Endothelial cell of umbilical vein (primary cell): ENCODE measurements around the gene GCDH. TPM values are rescaled to one million over a fixed set of nuclear protein-coding genes. Genes with fewer than 3 reads are reported as not detected.

ENCODE experiments used
- BruUV-seq: library from RNA; stranded (reverse); fragments of 400-500 nt; replicated peaks from 2 replicates; lab custom pipeline; 2021; lab: Mats Ljungman, UMichigan
- CTCF ChIA-PET: fragments of 300-600, 350-600 bp; sonication (Branson Sonifier 250); formaldehyde crosslinking; loops from one replicate; lab custom pipeline; 2021; ENCODE audit warnings: antibody characterized with exemption, inconsistent platforms; lab: Charles Lee
- POLR2A ChIA-PET: fragments of 300-600, 350-600 bp; sonication (Branson Sonifier 250); formaldehyde crosslinking; loops from one replicate; lab custom pipeline; 2021; ENCODE audit warnings: antibody characterized with exemption, inconsistent platforms; lab: Charles Lee
- DNase-seq: peaks from one replicate; pipeline ENCODE4 v3.0.0-alpha.2; 2011; ENCODE audit warnings: low read depth, low spot score
- FAIRE-seq: peaks from 2 replicates; lab custom pipeline; 2011; peaks lifted over from hg19 to GRCh38; lab: Jason Lieb, UNC
- H2AFZ ChIP-seq: 2 replicates; pipeline ENCODE4 v1.6.0; 2012; ENCODE audit warnings: low read depth, low read length, control low read depth, inconsistent platforms
- H3K27ac ChIP-seq: 2 replicates; pipeline ENCODE4 v1.5.1; 2011; ENCODE audit warnings: low read depth, mild to moderate bottlenecking, control low read depth, low read length, moderate library complexity; ENCODE audit not compliant: insufficient read depth
- H3K27me3 ChIP-seq, 2 experiments: 2 replicates each; pipeline versions ENCODE4 v1.6.0 to v1.6.1; 2011; ENCODE audit warnings: low read length in 2 of 2, mixed read lengths in 1 of 2; ENCODE audit not compliant: control insufficient read depth in 2 of 2, insufficient read depth in 2 of 2
- H3K36me3 ChIP-seq, 2 experiments: 2 replicates in 1 of 2; 3 replicates in 1 of 2; pipeline ENCODE4 v1.5.1; 2011; ENCODE audit warnings: low read length in 2 of 2, mild to moderate bottlenecking in 1 of 2, moderate library complexity in 1 of 2; ENCODE audit not compliant: control insufficient read depth in 2 of 2, insufficient read depth in 2 of 2; ENCODE audit errors: extremely low read depth in 1 of 2
- H3K4me1 ChIP-seq: 3 replicates; pipeline ENCODE4 v1.5.1; 2011; ENCODE audit warnings: mild to moderate bottlenecking, low read length; ENCODE audit not compliant: control insufficient read depth, insufficient read depth; ENCODE audit errors: extremely low read depth
- H3K4me2 ChIP-seq: 2 replicates; pipeline ENCODE4 v1.6.1; 2011; ENCODE audit warnings: low read length, control low read depth, mixed read lengths; ENCODE audit not compliant: insufficient read depth
- H3K4me3 ChIP-seq, 3 experiments: fragments of 200-600 bp in 1 of 3; sonication (generic), shearing (Covaris generic) in 1 of 3; replicated peaks in 1 of 3; 2 replicates each; pipeline ENCODE4 v1.5.1; 2011 to 2016; ENCODE audit warnings: control low read depth in 3 of 3, low read length in 3 of 3, mild to moderate bottlenecking in 2 of 3, inconsistent platforms in 1 of 3, low read depth in 1 of 3, moderate library complexity in 1 of 3; ENCODE audit not compliant: insufficient read depth in 1 of 3
- H3K79me2 ChIP-seq: 2 replicates; pipeline ENCODE4 v1.6.0; 2012; ENCODE audit warnings: low read length, inconsistent platforms; ENCODE audit not compliant: control insufficient read depth, insufficient read depth
- H3K9ac ChIP-seq: replicated peaks from 2 replicates; pipeline ENCODE3; 2011; ENCODE audit warnings: low read length, control low read depth; ENCODE audit not compliant: insufficient read depth; ENCODE audit errors: extremely low read depth
- H3K9me1 ChIP-seq: replicated peaks from 3 replicates; pipeline ENCODE4 v1.6.0; 2011; ENCODE audit warnings: mild to moderate bottlenecking, low read length; ENCODE audit not compliant: control insufficient read depth, insufficient read depth; ENCODE audit errors: extremely low read depth
- H3K9me3 ChIP-seq: replicated peaks from 2 replicates; pipeline ENCODE4 v1.5.1; 2012; ENCODE audit warnings: low read length, inconsistent platforms; ENCODE audit not compliant: control insufficient read depth, insufficient read depth
- H4K20me1 ChIP-seq: replicated peaks from 2 replicates; pipeline ENCODE3; 2011; ENCODE audit warnings: mild to moderate bottlenecking, low read length; ENCODE audit not compliant: control insufficient read depth, insufficient read depth; ENCODE audit errors: extremely low read depth
- EZH2 ChIP-seq: IDR thresholded peaks from 2 replicates; pipeline ENCODE4 v1.6.1; 2012; ENCODE audit warnings: borderline replicate concordance, low read depth, mild to moderate bottlenecking, moderate library complexity, low read length, inconsistent platforms; ENCODE audit not compliant: severe bottlenecking
- FOS ChIP-seq: IDR thresholded peaks from 2 replicates; pipeline ENCODE4 v1.6.1; 2011; ENCODE audit warnings: mild to moderate bottlenecking, low read length, moderate library complexity, borderline replicate concordance; ENCODE audit not compliant: insufficient read depth
- GATA2 ChIP-seq: IDR thresholded peaks from 2 replicates; pipeline ENCODE4 v1.7.0; 2011; ENCODE audit warnings: low read depth, mild to moderate bottlenecking, moderate library complexity, mixed read lengths, low read length; ENCODE audit not compliant: insufficient read length, insufficient read depth
- JUN ChIP-seq: IDR thresholded peaks from 2 replicates; pipeline ENCODE4 v1.6.1; 2011; ENCODE audit warnings: borderline replicate concordance, low read depth; ENCODE audit not compliant: insufficient read length, insufficient read depth
- MYC ChIP-seq: IDR thresholded peaks from one replicate; pipeline ENCODE4 v1.6.1; 2011; ENCODE audit warnings: mild to moderate bottlenecking, low read depth, low read length
- POLR2A ChIP-seq: IDR thresholded peaks from 2 replicates; pipeline ENCODE4 v1.6.1; 2012; ENCODE audit warnings: low read depth, mild to moderate bottlenecking, control low read depth, low read length
- POLR2AphosphoS5 ChIP-seq: IDR thresholded peaks from 2 replicates; pipeline ENCODE4 v1.6.1; 2012; ENCODE audit warnings: low read depth, mild to moderate bottlenecking, control low read depth, low read length, moderate library complexity; ENCODE audit not compliant: insufficient read depth
- dilution Hi-C: fragments of 300-500 bp; cut with MboI; formaldehyde crosslinking; loops from one replicate; pipeline ENCODE4 v1.15.0; 2019; ENCODE audit warnings: low sequenced_read_pairs; ENCODE audit not compliant: extremely low pct_ligation_motif_present
- intact Hi-C: fragments of 100-400 bp; cut with micrococcal nuclease; formaldehyde crosslinking; loops from one replicate; pipeline ENCODE4 v1.10.0; 2022
- polyA plus RNA-seq, 4 experiments: library from polyadenylated mRNA; depleted of rRNA in 3 of 4; stranded (reverse) in 3 of 4; unstranded in 1 of 4; fragments of >200 nt; gene quantifications; 2 replicates each; pipeline versions ENCODE4 v1.2.1 to v1.2.3, GENCODE V29; 2011 to 2012; ENCODE audit warnings: missing spikeins in 1 of 4
- total RNA-seq: library from RNA; stranded (reverse); gene quantifications from 2 replicates; pipeline ENCODE4 v1.2.3, GENCODE V29; 2021
- TF ChIP-seq, protein P1 (sequence below): IDR thresholded peaks from 2 replicates; pipeline ENCODE4 v1.6.1; 2011; ENCODE audit not compliant: insufficient read depth, insufficient read length
- TF ChIP-seq, protein P2 (sequence below), 2 donors: IDR thresholded peaks; 1 replicate in 1 of 2; 2 replicates in 1 of 2; pipeline ENCODE4 v1.5.1; 2011; ENCODE audit warnings: low read length in 2 of 2, mild to moderate bottlenecking in 2 of 2, moderate library complexity in 2 of 2, control low read depth in 1 of 2, inconsistent platforms in 1 of 2, low read depth in 1 of 2; ENCODE audit not compliant: insufficient read depth in 1 of 2; ENCODE audit errors: extremely low read depth in 1 of 2

Gene GCDH
- total and polyA plus RNA-seq, 2 donors (not counting 3 experiments of a cell fraction or from before 2014, with no cell fraction given), result 27.3 to 35.8 TPM

DNA sequence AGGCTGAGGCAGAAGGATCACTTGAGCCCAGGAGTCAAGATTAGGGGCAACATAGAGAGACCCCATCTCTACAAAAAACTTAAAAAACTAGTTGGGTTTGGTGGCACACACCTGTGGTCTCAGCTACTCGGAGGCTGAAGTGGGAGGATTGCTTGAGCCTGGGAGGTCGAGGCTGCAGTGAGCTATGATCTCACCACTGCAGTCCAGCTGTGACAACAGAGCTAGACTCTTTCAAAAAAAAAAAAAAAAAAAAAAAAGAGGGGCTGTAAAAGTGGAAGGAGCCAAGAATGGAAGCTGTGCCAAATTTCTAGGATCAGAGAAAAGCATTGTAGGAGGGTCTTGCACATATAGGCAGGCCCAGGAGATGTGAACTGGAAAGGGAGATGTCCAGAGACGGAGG is 19.3 kb upstream of the GCDH start:
- Histone ChIP-seq H3K4me2 (no peak overlapping the region), H3K4me3 (no peak overlapping the region), H3K36me3 (no peaks in the 10 kb centered on the region), H4K20me1 (no peaks in the 10 kb centered on the region), H3K79me2 (no peaks in the 10 kb centered on the region), H2AFZ (no peak overlapping the region), H3K9me3 (no peaks in the 10 kb centered on the region), H3K9me1 (no peaks in the 10 kb centered on the region), H3K27me3 (no peaks in the 10 kb centered on the region), H3K9ac (no peak overlapping the region), H3K4me1 (peaks cover 2% of the 10 kb centered on the region), H3K27ac (no peak overlapping the region)
- DNase-seq, result no peak
- TF ChIP-seq EZH2, result no peak
- no peak for TF ChIP-seq FOS
- TF ChIP-seq JUN, result no peak
- ChIA-PET POLR2A (interaction anchor here (0.6 kb wide), 2 partner anchors 440 to 1548 kb away, joined by 4 to 7 read pairs; no protein-coding TSS in a partner anchor), CTCF (interaction anchor here (3.3 kb wide), 1 partner anchor 10 kb away, joined by 14 read pairs; the partner anchor contains the start of gene DNASE2)
- intact Hi-C loops (no loop called here), dilution Hi-C loops (no loop called here)
- no TSS peak for BruUV-seq
- FAIRE-seq, result no peak

DNA sequence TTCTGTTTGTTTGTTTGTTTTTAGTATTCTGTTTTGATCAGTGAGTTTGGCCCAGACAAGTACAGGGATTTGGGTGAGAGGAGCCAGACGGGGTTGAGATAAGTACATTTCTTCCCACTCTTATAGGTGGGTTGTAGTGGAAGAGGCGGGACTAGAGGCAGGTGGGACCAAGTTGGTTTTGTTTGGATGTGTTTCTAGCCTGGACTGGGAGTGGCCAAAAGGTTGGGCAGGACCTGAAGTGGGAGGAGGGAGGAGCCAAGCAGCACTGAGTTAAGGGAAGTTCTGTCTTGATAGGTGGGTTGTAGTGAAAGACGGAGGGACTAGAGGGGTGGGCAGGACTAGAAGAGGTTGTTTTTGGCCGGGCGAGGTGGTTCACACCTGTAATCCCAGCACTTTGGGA is 18.7 kb upstream of the GCDH start:
- no peak overlapping the region for H3K4me3 ChIP-seq
- FAIRE-seq, result no peak
- no peak overlapping the region for H3K27ac ChIP-seq

More for the DNA sequence above, 18.7 kb upstream of the GCDH start:
- ChIA-PET POLR2A (interaction anchor here (0.6 kb wide), 1 partner anchor 49 kb away, joined by 5 read pairs; no protein-coding TSS in a partner anchor), CTCF (interaction anchor here (1.3 to 3.3 kb wide), 3 partner anchors 9 to 106 kb away, joined by 6 to 14 read pairs (median 6); partner anchors contain the start of gene DNASE2)
- Histone ChIP-seq H3K79me2 (no peaks in the 10 kb centered on the region), H4K20me1 (no peaks in the 10 kb centered on the region), H3K4me1 (peaks cover 2% of the 10 kb centered on the region), H2AFZ (no peak overlapping the region), H3K4me2 (no peak overlapping the region), H3K27me3 (no peaks in the 10 kb centered on the region), H3K9me3 (no peaks in the 10 kb centered on the region), H3K9ac (no peak overlapping the region), H3K9me1 (no peaks in the 10 kb centered on the region), H3K36me3 (no peaks in the 10 kb centered on the region)
- intact Hi-C loops, result no loop called here
- no TSS peak for BruUV-seq
- dilution Hi-C loops, result no loop called here
- no peak for DNase-seq
- TF ChIP-seq, protein P1, sequence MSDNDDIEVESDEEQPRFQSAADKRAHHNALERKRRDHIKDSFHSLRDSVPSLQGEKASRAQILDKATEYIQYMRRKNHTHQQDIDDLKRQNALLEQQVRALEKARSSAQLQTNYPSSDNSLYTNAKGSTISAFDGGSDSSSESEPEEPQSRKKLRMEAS, result no peak
- TF ChIP-seq POLR2AphosphoS5, result no peak
- no peak for TF ChIP-seq JUN
- TF ChIP-seq, protein P2, sequence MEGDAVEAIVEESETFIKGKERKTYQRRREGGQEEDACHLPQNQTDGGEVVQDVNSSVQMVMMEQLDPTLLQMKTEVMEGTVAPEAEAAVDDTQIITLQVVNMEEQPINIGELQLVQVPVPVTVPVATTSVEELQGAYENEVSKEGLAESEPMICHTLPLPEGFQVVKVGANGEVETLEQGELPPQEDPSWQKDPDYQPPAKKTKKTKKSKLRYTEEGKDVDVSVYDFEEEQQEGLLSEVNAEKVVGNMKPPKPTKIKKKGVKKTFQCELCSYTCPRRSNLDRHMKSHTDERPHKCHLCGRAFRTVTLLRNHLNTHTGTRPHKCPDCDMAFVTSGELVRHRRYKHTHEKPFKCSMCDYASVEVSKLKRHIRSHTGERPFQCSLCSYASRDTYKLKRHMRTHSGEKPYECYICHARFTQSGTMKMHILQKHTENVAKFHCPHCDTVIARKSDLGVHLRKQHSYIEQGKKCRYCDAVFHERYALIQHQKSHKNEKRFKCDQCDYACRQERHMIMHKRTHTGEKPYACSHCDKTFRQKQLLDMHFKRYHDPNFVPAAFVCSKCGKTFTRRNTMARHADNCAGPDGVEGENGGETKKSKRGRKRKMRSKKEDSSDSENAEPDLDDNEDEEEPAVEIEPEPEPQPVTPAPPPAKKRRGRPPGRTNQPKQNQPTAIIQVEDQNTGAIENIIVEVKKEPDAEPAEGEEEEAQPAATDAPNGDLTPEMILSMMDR (IDR thresholded peaks at IDR 0.05; ENCODE audit: extremely low read depth in 1 of 2, insufficient read depth in 1 of 2, low read depth in 1 of 2, low read length in 2 of 2), result no peak
- no peak for TF ChIP-seq EZH2
- TF ChIP-seq MYC, result no peak
- no peak for TF ChIP-seq FOS
- TF ChIP-seq GATA2, result no peak
- no peak for TF ChIP-seq POLR2A
